Body of pancreas (tissue), 4 donors: ENCODE results near the gene ANHX. TPM values are rescaled to one million over a fixed set of nuclear protein-coding genes. Genes with fewer than 3 reads are reported as not detected.
A peak's percentile ranks its signal among the peaks of the same experiment; 100 is the strongest.
"Not testable (repeated sequence)": the region's sequence is repeated elsewhere in the genome, so short reads cannot be mapped to it uniquely, and the experiment has no call there.

Experiments
- ATAC-seq: fragments of 150-250 bp; one replicate; pipeline ENCODE4 v1.9.1; 2016
- DNase-seq, 4 donors: peaks; one replicate each; pipeline ENCODE4 v3.0.0-alpha.2; 2019
- H3K27ac ChIP-seq, 4 donors: fragments of 200-600 bp; sonication (generic); 1 replicate in 3 of 4; 2 replicates in 1 of 4; pipeline versions ENCODE4 v1.5.1 to v1.6.1; 2016 to 2019; ENCODE audit warnings: mild to moderate bottlenecking in 1 of 4, mixed read lengths in 1 of 4, moderate library complexity in 1 of 4
- H3K27me3 ChIP-seq, 2 donors: fragments of 200-600 bp; sonication (generic); one replicate each; pipeline ENCODE4 v1.6.0; 2016; ENCODE audit warnings: mild to moderate bottlenecking in 1 of 2
- H3K36me3 ChIP-seq, 2 donors: fragments of 200-600 bp; sonication (generic); replicated peaks in 1 of 2; 2 replicates each; pipeline ENCODE4 v1.5.1; 2016; ENCODE audit warnings: low read depth in 2 of 2; ENCODE audit not compliant: insufficient read depth in 1 of 2
- H3K4me1 ChIP-seq: fragments of 200-600 bp; sonication (generic); one replicate; pipeline ENCODE4 v1.6.0; 2016
- H3K4me3 ChIP-seq, 2 donors: fragments of 200-600 bp; sonication (generic); 1 replicate in 1 of 2; 2 replicates in 1 of 2; pipeline ENCODE4 v1.5.1; 2016 to 2019
- H3K9me3 ChIP-seq, 3 donors: fragments of 200-600 bp; sonication (generic); 1 replicate in 2 of 3; 2 replicates in 1 of 3; pipeline ENCODE4 v1.5.1; 2016
- POLR2A ChIP-seq, 3 donors: fragments of 450-650 bp; IDR thresholded peaks; one replicate each; pipeline ENCODE4 v1.6.1; 2016; ENCODE audit warnings: antibody characterized with exemption in 3 of 3, mild to moderate bottlenecking in 2 of 3
- WGBS, 2 donors: methylation state at CpG; one replicate each; pipeline ENCODE4 v1.1.5; 2017; 5-methylcytosine and 5-hydroxymethylcytosine counted together
- intact Hi-C: fragments of 100-400 bp; cut with DNase I; formaldehyde crosslinking; loops from one replicate; pipeline ENCODE4 v1.15.1; 2023
- total RNA-seq, 2 donors: library from RNA; depleted of rRNA; stranded (reverse); fragments of >200 nt; gene quantifications; one replicate each; pipeline ENCODE4 v1.1.0, GENCODE V29; 2016
- TF ChIP-seq, protein P1 (sequence below), 7 experiments: fragments of 450-650 bp in 4 of 7; fragments of 200-600 bp in 3 of 7; sonication (generic) in 3 of 7; IDR thresholded peaks; one replicate each; pipeline ENCODE4 v1.5.1; 2016 to 2019; ENCODE audit warnings: antibody characterized with exemption in 7 of 7

The ANHX gene
- total RNA-seq: not detected

DNA sequence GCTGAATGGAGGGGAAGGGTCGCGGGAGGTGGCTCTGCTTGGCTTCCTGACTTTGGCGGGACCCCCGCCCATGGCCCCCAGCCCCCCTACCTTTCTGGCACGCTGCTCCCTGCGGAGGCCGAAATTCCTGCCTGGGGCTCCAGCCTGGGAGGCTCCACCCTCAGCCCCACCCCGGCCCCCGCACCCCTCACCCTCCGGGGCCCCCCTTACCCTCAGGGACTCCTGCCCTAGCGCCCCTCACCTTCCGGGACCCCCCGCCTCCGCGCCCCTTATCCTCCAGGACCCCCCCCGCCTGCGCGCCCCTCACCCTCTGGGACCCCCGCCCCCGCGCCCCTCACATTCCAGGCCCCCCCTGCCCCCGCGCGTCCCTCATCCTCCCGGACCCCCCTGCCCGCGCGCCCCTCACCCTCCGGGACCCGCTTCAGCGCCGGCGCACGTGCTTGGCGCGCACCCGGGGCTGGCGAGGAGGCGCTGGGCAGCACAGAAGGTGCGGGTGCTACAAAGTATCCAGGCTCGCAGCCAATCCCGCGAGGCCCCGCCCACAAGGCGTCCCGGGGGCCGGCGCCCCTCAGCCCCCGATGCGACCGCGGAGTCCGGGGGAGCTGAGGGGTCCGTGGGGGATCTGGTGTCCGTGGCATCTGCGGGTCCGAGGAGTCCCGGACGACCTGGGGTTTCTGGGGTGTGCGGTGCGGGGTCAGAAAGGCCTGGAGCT is at the start of gene ANHX:
ANHX (minus strand) TSS at position 477 of the 712 bp plus-strand sequence. CDS start 1,521 bp downstream, outside the sequence.
- Histone ChIP-seq H3K4me3 (no peak within 1 kb of the TSS), H3K27ac (no peak within 1 kb of the TSS), H3K4me1 (no peaks in the 10 kb centered on the region), H3K27me3 (no peaks in the 10 kb centered on the region), H3K36me3 (no peaks in the 10 kb centered on the region), H3K9me3 (no peaks in the 10 kb centered on the region)
- DNase-seq: no peak
- intact Hi-C loops: no loop called here
- no peak for TF ChIP-seq POLR2A (IDR thresholded peaks at IDR 0.05)
- TF ChIP-seq, protein P1, sequence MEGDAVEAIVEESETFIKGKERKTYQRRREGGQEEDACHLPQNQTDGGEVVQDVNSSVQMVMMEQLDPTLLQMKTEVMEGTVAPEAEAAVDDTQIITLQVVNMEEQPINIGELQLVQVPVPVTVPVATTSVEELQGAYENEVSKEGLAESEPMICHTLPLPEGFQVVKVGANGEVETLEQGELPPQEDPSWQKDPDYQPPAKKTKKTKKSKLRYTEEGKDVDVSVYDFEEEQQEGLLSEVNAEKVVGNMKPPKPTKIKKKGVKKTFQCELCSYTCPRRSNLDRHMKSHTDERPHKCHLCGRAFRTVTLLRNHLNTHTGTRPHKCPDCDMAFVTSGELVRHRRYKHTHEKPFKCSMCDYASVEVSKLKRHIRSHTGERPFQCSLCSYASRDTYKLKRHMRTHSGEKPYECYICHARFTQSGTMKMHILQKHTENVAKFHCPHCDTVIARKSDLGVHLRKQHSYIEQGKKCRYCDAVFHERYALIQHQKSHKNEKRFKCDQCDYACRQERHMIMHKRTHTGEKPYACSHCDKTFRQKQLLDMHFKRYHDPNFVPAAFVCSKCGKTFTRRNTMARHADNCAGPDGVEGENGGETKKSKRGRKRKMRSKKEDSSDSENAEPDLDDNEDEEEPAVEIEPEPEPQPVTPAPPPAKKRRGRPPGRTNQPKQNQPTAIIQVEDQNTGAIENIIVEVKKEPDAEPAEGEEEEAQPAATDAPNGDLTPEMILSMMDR (IDR thresholded peaks at IDR 0.05): no peak
- 36 to 60% methylated on average over 15 to 44 of the region's 61 CpGs for WGBS, 2 donors
- ATAC-seq: no peak

DNA sequence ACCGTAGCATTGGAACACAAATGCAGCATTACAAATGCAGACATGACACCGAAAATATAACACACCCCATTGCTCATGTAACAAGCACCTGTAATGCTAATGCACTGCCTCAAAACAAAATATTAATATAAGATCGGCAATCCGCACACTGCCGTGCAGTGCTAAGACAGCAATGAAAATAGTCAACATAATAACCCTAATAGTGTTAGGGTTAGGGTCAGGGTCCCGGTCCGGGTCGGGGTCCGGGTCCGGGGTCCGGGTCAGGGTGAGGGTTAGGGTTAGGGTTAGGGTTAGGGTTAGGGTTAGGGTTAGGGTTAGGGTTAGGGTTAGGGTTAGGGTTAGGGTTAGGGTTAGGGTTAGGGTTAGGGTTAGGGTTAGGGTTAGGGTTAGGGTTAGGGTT is 29.0 kb upstream of the ANHX start:
- intact Hi-C loops, ATAC-seq, H3K27ac ChIP-seq, H3K9me3 ChIP-seq, H3K4me3 ChIP-seq, H3K4me1 ChIP-seq, H3K36me3 ChIP-seq, H3K27me3 ChIP-seq: not testable (repeated sequence)
- 74 to 88% methylated on average over 9 to 11 of the region's 11 CpGs for WGBS, 2 donors
- DNase-seq: peak in 2 of 4 donors; percentile 23 to 26

DNA sequence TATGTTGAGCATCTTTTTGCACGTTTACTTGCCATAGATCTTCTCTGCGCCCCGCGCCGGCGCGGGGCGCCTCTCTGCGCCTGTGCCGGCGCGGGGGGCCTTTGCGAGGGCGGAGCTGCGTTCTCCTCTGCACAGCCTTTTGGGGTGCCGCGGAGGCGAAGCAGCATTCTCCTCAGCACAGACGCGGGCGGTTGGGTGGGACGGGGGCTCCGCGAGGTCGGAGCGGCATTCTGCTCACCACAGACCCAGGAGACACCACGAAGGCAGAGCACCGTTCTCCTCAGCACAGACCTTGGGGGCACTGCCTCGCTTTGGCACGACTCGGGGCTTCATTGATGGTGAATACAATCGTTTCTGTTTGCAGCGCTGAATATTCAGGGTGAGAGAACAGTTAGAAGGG is 28.5 kb upstream of the ANHX start:
- no peak overlapping the region for H3K4me3 ChIP-seq
- WGBS, 2 donors: 75 to 83% methylated on average over 28 to 32 of the region's 33 CpGs
- no peaks in the 10 kb centered on the region for H3K36me3 ChIP-seq
- TF ChIP-seq POLR2A (IDR thresholded peaks at IDR 0.05): no peak
- TF ChIP-seq, protein P1 (IDR thresholded peaks at IDR 0.05): no peak
- H3K9me3 ChIP-seq: no peaks in the 10 kb centered on the region
- peak in 1 of 4 donors; percentile 17 for DNase-seq
- H3K27ac ChIP-seq: no peak overlapping the region
- no peak for ATAC-seq
- no peaks in the 10 kb centered on the region for H3K4me1 ChIP-seq
- intact Hi-C loops: no loop called here
- H3K27me3 ChIP-seq: no peaks in the 10 kb centered on the region

DNA sequence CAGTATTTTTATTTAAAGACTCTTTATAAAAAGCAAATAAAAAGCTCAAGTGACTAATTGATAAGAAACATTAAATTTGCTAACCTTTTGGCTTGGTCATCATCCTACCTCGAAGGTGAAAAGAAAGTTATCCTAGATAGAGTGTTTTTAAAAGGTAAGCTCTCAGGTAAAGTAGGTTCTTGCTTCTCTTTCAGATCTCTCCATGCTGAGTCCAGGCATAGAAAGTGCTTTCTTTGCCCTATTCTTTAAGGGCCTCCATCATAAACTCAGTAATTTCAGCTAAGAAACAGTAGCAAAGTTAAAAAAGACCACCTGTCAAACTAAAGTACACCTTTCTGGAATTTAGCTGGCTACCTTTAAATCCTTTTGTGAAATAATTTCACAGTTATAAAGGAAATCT is 20.6 kb upstream of the ANHX start:
- H3K4me1 ChIP-seq: no peaks in the 10 kb centered on the region
- no peaks in the 10 kb centered on the region for H3K27me3 ChIP-seq
- no peak overlapping the region for H3K4me3 ChIP-seq
- H3K27ac ChIP-seq: no peak overlapping the region
- 21 to 30% methylated on average over 1 of the region's 1 CpG for WGBS, 2 donors
- ATAC-seq: no peak
- H3K36me3 ChIP-seq: no peaks in the 10 kb centered on the region
- TF ChIP-seq, protein P1 (IDR thresholded peaks at IDR 0.05): no peak
- TF ChIP-seq POLR2A (IDR thresholded peaks at IDR 0.05): no peak
- H3K9me3 ChIP-seq: no peaks in the 10 kb centered on the region
- intact Hi-C loops: no loop called here
- no peak for DNase-seq

DNA sequence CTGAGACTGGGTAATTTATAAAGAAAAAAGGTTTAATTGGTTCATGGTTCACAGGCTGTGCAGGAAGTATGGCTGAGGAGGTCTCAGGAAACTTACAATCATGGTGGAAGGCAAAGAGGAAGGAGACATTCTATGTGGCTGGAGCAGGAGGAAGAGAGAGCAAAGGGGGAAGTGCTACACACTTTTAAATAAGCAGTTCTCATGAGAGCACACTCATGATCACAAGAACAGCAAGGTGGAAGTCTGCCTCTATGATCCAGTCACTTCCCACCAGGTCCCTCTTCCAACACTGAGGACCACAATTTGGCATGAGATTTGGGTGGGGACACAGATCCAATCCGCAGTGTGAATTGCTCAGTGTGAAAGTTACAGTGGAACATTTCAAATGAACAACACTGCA is 20.2 kb upstream of the ANHX start:
- WGBS, 2 donors: 17 to 30% methylated on average over 1 of the region's 1 CpG
- ATAC-seq, intact Hi-C loops, H3K27me3 ChIP-seq, H3K9me3 ChIP-seq, H3K4me3 ChIP-seq, DNase-seq, H3K4me1 ChIP-seq, H3K27ac ChIP-seq, H3K36me3 ChIP-seq: not testable (repeated sequence)

DNA sequence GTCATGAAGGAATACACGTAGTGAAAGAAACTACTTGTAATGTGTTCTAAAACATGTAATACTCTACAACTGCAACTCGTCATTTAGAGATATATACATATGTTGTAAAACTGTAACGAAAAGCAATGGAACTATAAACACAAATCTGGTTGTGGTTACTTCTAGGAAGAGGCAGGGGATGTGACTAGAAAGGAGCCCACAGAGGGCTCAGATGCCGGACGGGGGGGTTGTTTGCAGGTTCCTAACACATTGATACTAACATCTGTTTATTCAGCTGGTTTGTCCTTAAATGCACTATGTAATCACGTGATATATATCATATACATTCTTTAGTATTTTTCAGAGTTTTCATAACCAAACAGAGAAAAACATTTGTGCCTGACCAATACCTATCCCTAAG is 16.1 kb upstream of the ANHX start:
- TF ChIP-seq, protein P1 (IDR thresholded peaks at IDR 0.05): no peak
- no peak for TF ChIP-seq POLR2A (IDR thresholded peaks at IDR 0.05)
- Histone ChIP-seq H3K27me3 (no peaks in the 10 kb centered on the region), H3K9me3 (no peaks in the 10 kb centered on the region), H3K4me3 (no peak overlapping the region), H3K27ac (no peak overlapping the region), H3K36me3 (no peaks in the 10 kb centered on the region), H3K4me1 (no peaks in the 10 kb centered on the region)
- 46 to 51% methylated on average over 6 of the region's 6 CpGs for WGBS, 2 donors
- no peak for DNase-seq
- intact Hi-C loops: no loop called here
- no peak for ATAC-seq
